ENCODE measurements around the gene SCIMP.

GRCh38 chr17:5200360-5200759, 34.3 kb downstream of the SCIMP start:
- TF ChIP-seq, protein P1, sequence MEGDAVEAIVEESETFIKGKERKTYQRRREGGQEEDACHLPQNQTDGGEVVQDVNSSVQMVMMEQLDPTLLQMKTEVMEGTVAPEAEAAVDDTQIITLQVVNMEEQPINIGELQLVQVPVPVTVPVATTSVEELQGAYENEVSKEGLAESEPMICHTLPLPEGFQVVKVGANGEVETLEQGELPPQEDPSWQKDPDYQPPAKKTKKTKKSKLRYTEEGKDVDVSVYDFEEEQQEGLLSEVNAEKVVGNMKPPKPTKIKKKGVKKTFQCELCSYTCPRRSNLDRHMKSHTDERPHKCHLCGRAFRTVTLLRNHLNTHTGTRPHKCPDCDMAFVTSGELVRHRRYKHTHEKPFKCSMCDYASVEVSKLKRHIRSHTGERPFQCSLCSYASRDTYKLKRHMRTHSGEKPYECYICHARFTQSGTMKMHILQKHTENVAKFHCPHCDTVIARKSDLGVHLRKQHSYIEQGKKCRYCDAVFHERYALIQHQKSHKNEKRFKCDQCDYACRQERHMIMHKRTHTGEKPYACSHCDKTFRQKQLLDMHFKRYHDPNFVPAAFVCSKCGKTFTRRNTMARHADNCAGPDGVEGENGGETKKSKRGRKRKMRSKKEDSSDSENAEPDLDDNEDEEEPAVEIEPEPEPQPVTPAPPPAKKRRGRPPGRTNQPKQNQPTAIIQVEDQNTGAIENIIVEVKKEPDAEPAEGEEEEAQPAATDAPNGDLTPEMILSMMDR (IDR thresholded peaks at IDR 0.05), result no peak
- no peak for TF ChIP-seq POLR2A (IDR thresholded peaks at IDR 0.05)
